Fibroblast of pulmonary artery (primary cell): Measurements from ENCODE around the gene GTF2H1.

Source experiments
- DNase-seq: peaks from one replicate; pipeline ENCODE4 v3.0.0-alpha.2; 2010; ENCODE audit warnings: low read depth
- H3K4me3 ChIP-seq: replicated peaks from 2 replicates; pipeline ENCODE4 v1.5.1; 2011; ENCODE audit warnings: low read depth, mild to moderate bottlenecking, control low read depth, low read length, moderate library complexity
- TF ChIP-seq, protein P1 (sequence below): IDR thresholded peaks from 2 replicates; pipeline ENCODE4 v1.5.1; 2011; ENCODE audit warnings: mild to moderate bottlenecking, control low read depth, low read length, inconsistent platforms; ENCODE audit errors: missing control alignments

GTF2H1 gene

GRCh38 chr11:18294862-18295261 lies 27.5 kb upstream of the GTF2H1 start:
- no peak for DNase-seq
- H3K4me3 ChIP-seq: no peak overlapping the region
- TF ChIP-seq, protein P1, sequence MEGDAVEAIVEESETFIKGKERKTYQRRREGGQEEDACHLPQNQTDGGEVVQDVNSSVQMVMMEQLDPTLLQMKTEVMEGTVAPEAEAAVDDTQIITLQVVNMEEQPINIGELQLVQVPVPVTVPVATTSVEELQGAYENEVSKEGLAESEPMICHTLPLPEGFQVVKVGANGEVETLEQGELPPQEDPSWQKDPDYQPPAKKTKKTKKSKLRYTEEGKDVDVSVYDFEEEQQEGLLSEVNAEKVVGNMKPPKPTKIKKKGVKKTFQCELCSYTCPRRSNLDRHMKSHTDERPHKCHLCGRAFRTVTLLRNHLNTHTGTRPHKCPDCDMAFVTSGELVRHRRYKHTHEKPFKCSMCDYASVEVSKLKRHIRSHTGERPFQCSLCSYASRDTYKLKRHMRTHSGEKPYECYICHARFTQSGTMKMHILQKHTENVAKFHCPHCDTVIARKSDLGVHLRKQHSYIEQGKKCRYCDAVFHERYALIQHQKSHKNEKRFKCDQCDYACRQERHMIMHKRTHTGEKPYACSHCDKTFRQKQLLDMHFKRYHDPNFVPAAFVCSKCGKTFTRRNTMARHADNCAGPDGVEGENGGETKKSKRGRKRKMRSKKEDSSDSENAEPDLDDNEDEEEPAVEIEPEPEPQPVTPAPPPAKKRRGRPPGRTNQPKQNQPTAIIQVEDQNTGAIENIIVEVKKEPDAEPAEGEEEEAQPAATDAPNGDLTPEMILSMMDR: no peak

- TF ChIP-seq, protein P1: no peak
- no peak overlapping the region for H3K4me3 ChIP-seq
- DNase-seq: no peak
Observed at GRCh38 chr11:18295316-18295715, 27.1 kb upstream of the GTF2H1 start.

DNA sequence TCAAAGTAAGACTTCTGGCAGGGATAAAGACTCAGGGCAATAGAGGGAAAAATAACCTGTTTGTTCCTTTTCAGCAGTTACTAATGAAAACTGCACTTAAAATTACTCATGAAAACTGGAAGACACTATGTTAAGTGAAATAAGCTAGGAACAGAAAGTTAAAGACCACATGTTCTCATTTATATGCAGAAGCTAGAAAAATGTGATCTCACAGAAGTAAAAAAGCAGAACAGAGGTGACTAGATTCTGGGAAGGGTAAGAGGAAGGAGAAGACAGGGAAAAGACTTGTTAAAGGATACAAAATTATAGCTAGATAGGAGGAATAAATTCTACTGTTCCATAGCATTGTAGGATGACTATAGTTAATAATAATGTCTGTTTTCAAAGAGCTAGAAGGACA lies 22.6 kb upstream of the GTF2H1 start:
- no peak for DNase-seq
- TF ChIP-seq, protein P1: no peak
- H3K4me3 ChIP-seq: no peak overlapping the region

DNA sequence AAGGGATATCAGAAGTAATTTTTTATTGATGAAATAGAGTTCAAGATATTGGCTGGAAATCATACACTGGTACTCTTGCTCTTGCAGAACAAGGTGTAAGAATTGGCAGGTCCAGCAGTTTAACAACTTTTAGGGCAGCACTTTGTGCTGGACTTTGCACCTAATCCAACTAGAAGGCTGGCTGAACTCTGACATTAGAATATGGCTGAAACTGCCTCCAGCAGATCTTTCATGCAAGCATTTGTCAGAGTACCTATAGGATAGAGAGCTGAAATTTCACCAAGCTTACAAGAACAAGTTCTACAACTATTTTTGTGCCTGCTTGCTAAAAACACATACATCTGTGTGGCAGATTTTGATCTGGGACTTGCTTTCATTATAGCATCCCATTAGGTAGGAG lies 17.6 kb upstream of the GTF2H1 start:
- no peak overlapping the region for H3K4me3 ChIP-seq
- TF ChIP-seq, protein P1: no peak
- no peak for DNase-seq

GRCh38 chr11:18307461-18308139 lies 14.8 kb upstream of the GTF2H1 start:
- no peak for DNase-seq
- TF ChIP-seq, protein P1: no peak
- H3K4me3 ChIP-seq: no peak overlapping the region

DNA sequence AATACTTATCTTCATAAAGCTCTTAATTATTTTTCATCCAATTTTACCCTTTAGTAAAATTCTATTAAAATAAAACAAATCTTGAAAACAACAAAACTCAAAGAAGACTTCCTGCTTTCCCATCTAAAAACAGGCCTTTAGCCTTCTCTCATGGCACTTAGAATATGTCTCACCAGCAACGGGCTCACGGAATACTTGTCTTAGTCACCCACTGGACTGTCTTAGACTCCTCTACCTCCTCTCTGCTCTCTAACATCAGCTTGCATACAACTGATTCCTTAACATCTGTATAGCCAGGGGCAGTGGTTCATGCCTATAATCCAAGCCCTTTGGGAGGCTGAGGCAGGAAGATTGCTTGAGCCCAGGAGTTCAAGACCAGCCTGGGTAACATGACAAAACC lies 14.1 kb upstream of the GTF2H1 start:
- TF ChIP-seq, protein P1: no peak
- DNase-seq: no peak
- H3K4me3 ChIP-seq: no peak overlapping the region

GRCh38 chr11:18309691-18310090 lies 12.7 kb upstream of the GTF2H1 start:
- DNase-seq: no peak
- no peak overlapping the region for H3K4me3 ChIP-seq
- TF ChIP-seq, protein P1: no peak
